GM12873 (cell line): ENCODE data around the gene FAM163A.

ENCODE experiments used
- TF ChIP-seq, protein P1 (sequence below): IDR thresholded peaks from 2 replicates; pipeline ENCODE4 v1.5.1; 2012; ENCODE audit warnings: low read depth, mild to moderate bottlenecking, moderate library complexity, low read length, control low read depth; ENCODE audit not compliant: insufficient read depth; ENCODE audit errors: missing control alignments

Gene FAM163A

DNA sequence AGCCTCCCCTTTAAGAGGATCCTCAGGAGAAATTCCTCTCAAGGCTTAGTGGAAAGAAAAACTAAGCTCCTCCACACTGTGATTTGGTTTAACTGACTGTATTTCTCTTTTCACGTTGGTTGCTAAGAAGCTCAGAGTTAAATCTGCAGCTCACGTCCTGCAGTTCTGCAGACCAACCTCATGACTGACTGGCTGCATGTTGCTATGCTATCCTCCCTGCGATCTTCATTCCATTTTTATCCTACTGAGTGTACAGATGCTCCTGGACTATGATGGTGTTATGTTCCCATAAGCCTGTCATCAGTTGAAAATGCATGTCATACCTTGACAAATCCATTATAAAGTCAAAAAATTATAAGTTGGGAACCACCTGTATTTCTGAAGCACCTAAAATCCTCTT lies 34.6 kb downstream of the FAM163A start:
- TF ChIP-seq, protein P1, sequence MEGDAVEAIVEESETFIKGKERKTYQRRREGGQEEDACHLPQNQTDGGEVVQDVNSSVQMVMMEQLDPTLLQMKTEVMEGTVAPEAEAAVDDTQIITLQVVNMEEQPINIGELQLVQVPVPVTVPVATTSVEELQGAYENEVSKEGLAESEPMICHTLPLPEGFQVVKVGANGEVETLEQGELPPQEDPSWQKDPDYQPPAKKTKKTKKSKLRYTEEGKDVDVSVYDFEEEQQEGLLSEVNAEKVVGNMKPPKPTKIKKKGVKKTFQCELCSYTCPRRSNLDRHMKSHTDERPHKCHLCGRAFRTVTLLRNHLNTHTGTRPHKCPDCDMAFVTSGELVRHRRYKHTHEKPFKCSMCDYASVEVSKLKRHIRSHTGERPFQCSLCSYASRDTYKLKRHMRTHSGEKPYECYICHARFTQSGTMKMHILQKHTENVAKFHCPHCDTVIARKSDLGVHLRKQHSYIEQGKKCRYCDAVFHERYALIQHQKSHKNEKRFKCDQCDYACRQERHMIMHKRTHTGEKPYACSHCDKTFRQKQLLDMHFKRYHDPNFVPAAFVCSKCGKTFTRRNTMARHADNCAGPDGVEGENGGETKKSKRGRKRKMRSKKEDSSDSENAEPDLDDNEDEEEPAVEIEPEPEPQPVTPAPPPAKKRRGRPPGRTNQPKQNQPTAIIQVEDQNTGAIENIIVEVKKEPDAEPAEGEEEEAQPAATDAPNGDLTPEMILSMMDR: no peak

DNA sequence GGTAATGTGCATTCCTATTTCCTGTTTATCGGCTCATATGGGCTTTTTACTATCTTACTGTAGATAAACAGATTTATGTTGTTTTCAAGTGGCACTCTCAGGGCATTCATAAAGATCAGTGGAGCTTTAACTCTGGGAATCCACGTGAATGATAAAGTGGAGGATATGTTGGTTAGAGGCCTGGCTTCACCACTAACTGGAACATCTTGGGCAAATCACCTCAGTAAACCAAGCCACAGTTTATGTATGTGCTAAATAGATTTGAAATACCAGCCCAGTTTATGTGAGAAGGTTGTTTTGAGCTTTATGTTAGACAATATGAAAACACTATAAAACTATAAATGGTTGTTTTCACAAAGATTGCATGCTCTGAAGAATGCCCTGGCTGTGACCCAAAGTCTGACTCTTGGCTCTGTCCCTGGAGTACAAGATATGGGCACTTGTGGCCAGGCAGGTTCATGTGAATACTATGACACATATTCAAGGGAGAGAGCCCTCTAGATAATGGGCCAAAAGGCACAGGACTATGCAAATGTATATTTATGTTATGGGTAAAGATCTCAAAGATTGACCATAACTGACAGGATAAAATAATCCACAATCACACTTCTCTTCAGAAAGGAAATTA lies 36.7 kb downstream of the FAM163A start:
- TF ChIP-seq, protein P1: no peak

DNA sequence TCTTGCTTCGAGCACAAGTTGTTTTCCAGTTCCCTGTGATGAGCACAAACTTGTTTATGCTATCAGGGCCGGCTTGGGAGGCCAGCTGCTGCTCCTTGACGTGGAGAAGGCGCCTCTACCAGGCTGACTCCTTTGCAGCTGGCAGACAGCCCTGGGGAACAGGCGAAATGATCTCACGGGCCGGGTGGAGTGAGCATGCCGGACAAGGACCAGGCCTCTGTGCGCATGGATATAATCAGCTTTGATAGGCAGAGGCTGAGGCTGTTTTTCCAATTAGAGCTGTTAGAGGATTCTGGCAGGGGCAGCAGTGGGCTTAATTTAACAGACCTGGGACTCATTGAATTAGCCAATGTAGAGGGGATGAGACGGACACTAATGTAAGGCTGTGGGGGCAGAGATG lies 38.9 kb downstream of the FAM163A start:
- TF ChIP-seq, protein P1: no peak

DNA sequence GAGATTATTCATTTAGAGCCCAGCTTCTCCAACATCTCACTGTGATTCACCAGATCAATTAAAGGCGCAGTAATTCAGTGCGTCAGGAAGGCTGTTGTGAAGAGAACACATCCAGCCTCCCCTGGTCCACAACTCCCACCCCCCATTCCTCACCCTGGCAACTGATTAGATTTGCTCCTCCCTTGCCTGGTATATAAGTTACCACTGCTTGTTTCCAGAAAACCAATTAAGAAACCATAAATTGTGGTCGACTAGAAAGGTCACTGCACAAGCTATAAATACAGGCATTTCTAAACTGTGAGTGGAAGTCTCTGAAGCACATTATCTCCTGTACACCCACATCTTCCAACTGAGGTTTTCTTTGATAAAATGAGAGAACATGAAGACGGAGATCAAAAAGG lies 41.9 kb downstream of the FAM163A start:
- TF ChIP-seq, protein P1: no peak

DNA sequence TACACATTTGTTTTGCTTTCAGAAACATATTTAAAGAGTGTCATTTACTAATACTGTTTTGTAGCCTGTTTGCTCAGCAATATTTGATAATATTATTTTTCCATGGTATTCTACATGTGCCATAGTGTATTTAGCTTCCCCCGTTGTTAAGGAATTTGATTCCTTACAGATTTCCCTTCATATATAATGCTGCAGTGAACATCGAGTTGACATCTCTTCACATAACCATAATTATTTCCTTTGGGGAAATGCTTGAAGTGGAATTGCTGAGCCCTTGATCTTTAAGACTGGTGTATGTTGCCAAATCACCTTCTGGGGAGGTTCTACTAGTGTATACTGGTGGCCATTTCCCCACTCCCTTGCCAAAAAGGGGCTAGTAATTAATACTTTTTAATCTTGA lies 42.6 kb downstream of the FAM163A start:
- TF ChIP-seq, protein P1: no peak

DNA sequence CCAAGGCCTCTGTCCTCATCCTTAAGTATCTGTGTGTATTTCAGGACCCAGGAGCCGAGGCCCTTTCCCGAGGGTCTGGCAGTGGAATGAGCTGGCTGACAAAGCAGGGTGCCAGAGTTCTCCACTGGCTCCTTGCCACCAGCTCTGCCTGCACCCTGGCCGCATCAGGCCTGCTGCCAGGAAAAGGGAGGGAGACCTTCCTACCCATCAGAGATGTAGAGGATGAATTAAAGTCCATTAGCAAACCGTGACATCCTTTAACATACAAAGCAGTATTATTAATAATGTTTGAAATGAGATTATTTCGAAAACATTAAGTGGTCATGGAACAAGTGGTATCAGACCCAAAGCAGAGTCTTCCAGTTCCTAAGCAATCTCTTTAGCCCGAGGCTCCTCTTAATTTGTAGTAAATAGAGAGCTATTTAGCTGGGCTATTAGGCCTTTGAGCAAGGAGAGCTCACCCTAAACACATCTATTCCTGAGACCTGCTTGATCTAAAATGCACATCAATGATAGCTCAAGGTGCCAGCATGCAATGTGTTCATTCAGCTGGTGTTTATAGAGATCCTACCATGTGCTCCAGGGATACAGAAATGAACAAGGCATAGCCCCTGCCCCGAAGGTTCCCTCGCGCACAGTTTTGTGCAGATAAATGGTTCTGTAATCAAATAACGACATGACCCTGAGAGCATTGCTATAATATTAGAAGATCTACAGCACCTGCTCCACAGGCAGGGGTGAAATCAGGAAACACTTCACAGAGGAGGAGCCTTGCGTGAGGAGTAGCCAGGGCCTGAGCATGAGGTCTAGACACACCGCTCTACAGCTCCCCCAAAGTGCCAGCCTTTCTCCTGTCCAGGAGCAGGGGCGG lies 44.0 kb downstream of the FAM163A start:
- TF ChIP-seq, protein P1: no peak

DNA sequence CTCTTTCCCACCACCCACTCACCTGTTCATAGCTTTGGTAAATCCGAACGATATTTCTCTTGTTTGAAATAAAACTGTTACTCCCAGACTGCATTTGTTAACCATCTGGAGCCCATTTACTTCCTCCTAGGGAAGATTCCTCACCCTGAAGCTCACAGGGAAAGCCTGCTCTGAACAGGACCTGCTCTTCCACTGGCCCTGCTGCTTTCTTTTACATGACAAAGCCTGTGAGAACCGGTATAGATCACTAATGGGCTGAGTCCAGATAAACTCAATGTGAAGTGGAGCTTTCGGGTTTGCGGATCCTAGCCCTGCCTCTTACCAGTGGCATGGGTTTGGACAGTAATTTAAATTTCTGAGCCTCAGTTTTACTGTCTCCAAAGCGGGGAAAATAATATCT lies 45.2 kb downstream of the FAM163A start:
- TF ChIP-seq, protein P1: no peak
